HT-29 (cell line): ENCODE measurements around the gene XXYLT1. TPM values are rescaled to one million over a fixed set of nuclear protein-coding genes. Genes with fewer than 3 reads are reported as not detected.
"Not testable (repeated sequence)": the region's sequence is repeated elsewhere in the genome, so short reads cannot be mapped to it uniquely, and the experiment has no call there.

Source experiments
- DNase-seq: peaks from one replicate; pipeline ENCODE4 v3.0.0-alpha.2; 2015; ENCODE audit warnings: low spot score
- total RNA-seq: library from RNA; depleted of rRNA; stranded (reverse); fragments of >200 nt; shearing (Covaris generic); gene quantifications from 2 replicates; pipeline ENCODE4 v1.2.3, GENCODE V29; 2014

Gene XXYLT1
- total RNA-seq, 1 experiment from 2014 or later: 23.8 TPM

- no peak for DNase-seq
Measured at GRCh38 chr3:195068084-195069080, 202.6 kb downstream of the XXYLT1 start.

- DNase-seq: no peak
Measured at GRCh38 chr3:195066441-195066841, 204.5 kb downstream of the XXYLT1 start.

GRCh38 chr3:195065864-195066185, 205.1 kb downstream of the XXYLT1 start:
- no peak for DNase-seq

GRCh38 chr3:195065142-195065863, 205.7 kb downstream of the XXYLT1 start:
- no peak for DNase-seq

GRCh38 chr3:195064300-195064931, 206.5 kb downstream of the XXYLT1 start:
- DNase-seq: no peak

- peak; percentile 52 for DNase-seq
Measured at GRCh38 chr3:195063581-195064193, 207.3 kb downstream of the XXYLT1 start.

GRCh38 chr3:195062866-195063540, 208.0 kb downstream of the XXYLT1 start:
- no peak for DNase-seq

GRCh38 chr3:195061756-195062655, 209.0 kb downstream of the XXYLT1 start:
- no peak for DNase-seq

- DNase-seq: no peak
Measured at GRCh38 chr3:195060531-195061291, 210.2 kb downstream of the XXYLT1 start.

- DNase-seq: no peak
Measured at GRCh38 chr3:195060217-195060481, 210.8 kb downstream of the XXYLT1 start.

- DNase-seq: no peak
Measured at GRCh38 chr3:195059471-195060216, 211.3 kb downstream of the XXYLT1 start.

GRCh38 chr3:195059006-195059350, 212.0 kb downstream of the XXYLT1 start:
- no peak for DNase-seq

GRCh38 chr3:195058336-195059005, 212.5 kb downstream of the XXYLT1 start:
- no peak for DNase-seq

GRCh38 chr3:195057716-195058115, 213.2 kb downstream of the XXYLT1 start:
- no peak for DNase-seq

GRCh38 chr3:195056506-195056905, 214.5 kb downstream of the XXYLT1 start:
- no peak for DNase-seq

- no peak for DNase-seq
Measured at GRCh38 chr3:195054311-195054710, 216.6 kb downstream of the XXYLT1 start.

GRCh38 chr3:195052939-195053338, 218.0 kb downstream of the XXYLT1 start:
- no peak for DNase-seq

- DNase-seq: not testable (repeated sequence)
Measured at GRCh38 chr3:195050296-195050695, 220.7 kb downstream of the XXYLT1 start.
